SK-N-MC (cell line): ENCODE results near the gene SLC35E3.
A peak's percentile ranks its signal among the peaks of the same experiment; 100 is the strongest.
"Not testable (repeated sequence)": the region's sequence is repeated elsewhere in the genome, so short reads cannot be mapped to it uniquely, and the experiment has no call there.

Experiments used
- DNase-seq: peaks from one replicate; pipeline ENCODE4 v3.0.0-alpha.2; 2011; ENCODE audit warnings: low read depth, low spot score
- H3K27ac ChIP-seq: fragments of 200-600 bp; sonication (generic); 2 replicates; pipeline ENCODE4 v1.5.1; 2016; ENCODE audit warnings: mixed run types
- H3K36me3 ChIP-seq: fragments of 200-600 bp; sonication (generic); 2 replicates; pipeline ENCODE4 v1.6.1; 2017; ENCODE audit warnings: antibody characterized with exemption, low read length, mixed read lengths; ENCODE audit not compliant: insufficient read depth
- H3K4me3 ChIP-seq: fragments of 200-600 bp; sonication (generic); 2 replicates; pipeline ENCODE4 v1.5.1; 2016
- H3K9ac ChIP-seq: fragments of 200-600 bp; sonication (generic); 2 replicates; pipeline ENCODE4 v1.8.0; 2017; ENCODE audit warnings: mixed run types, mixed read lengths; ENCODE audit not compliant: insufficient read length
- H3K9me3 ChIP-seq: fragments of 200-600 bp; sonication (generic); 2 replicates; pipeline ENCODE4 v1.6.1; 2017; ENCODE audit warnings: low read depth, mild to moderate bottlenecking, antibody characterized with exemption, low read length, moderate library complexity, mixed read lengths
- EZH2 ChIP-seq: fragments of 200-600 bp; sonication (generic); IDR thresholded peaks from one replicate; pipeline ENCODE4 v1.6.1; 2017; ENCODE audit warnings: antibody characterized with exemption
- FOXP2 ChIP-seq: optimal IDR thresholded peaks from 2 replicates; pipeline ENCODE3; 2011; ENCODE audit warnings: mild to moderate bottlenecking, moderate library complexity; ENCODE audit not compliant: insufficient read depth; ENCODE audit errors: extremely low read length, control extremely low read depth
- POLR2AphosphoS5 ChIP-seq: IDR thresholded peaks from 2 replicates; pipeline ENCODE4 v1.6.1; 2012; ENCODE audit warnings: mild to moderate bottlenecking, low read depth, low read length, borderline replicate concordance

SLC35E3 gene

DNA sequence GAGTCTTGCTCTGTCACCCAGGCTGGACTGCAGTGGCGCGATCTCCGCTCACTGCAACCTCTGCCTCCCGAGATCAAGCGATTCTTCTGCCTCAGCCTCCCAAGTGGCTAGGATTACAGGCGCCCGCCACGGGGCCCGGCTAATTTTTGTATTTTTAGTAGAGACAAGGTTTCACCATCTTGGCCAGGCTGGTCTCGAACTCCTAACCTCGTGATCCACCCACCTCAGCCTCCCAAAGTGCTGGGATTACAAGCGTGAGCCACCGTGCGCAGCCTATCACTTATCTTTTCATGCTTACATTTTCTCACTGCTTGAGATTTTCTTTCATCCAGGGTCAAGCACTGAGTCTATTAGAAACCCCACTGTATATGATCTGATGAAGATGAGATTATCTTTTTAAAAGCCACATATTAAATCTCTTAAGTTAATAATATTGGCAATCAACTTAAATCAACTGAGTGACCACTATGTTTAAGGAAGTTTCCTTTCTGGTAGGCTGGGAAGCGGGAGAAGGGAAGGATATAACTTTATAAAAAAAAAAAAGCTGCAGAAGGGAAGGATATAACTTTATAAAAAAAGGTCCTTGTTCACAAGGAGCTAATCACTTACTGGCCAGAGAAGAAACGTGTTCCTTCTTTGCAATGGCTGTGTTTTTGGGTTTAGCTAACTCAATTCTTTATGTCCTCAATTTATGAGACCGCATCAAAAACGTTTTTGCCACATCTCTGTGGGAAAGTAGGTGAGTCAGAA lies 60.7 kb downstream of the SLC35E3 start:
- peaks cover 23% of the 10 kb centered on the region for H3K36me3 ChIP-seq
- no peaks in the 10 kb centered on the region for H3K9me3 ChIP-seq
- H3K4me3 ChIP-seq = no peak overlapping the region
- no peak for DNase-seq
- H3K9ac ChIP-seq = no peak overlapping the region
- H3K27ac ChIP-seq = no peak overlapping the region
- TF ChIP-seq FOXP2 (no peak), EZH2 (no peak), POLR2AphosphoS5 (no peak)

DNA sequence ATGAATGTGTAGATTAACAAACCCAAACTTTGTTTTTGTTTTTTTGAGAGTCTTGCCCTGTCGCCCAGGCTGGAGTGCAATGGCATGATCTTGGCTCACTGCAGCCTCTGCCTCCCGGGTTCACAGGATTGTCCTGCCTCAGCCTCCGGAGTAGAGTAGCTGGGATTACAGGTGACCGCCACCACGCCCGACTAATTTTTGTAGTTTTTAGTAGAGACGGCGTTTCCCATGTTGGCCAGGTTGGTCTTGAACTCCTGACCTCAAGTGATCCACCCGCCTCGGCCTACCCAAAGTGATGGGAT lies 61.2 kb downstream of the SLC35E3 start:
- Histone ChIP-seq H3K27ac (peak overlapping the region; percentile 47; the same call in 1 of the 2 replicates), H3K9ac (peak overlapping the region; percentile 98), H3K4me3 (peak overlapping the region; percentile 96), H3K36me3 (peaks cover 27% of the 10 kb centered on the region)
- H3K9me3 ChIP-seq, DNase-seq: not testable (repeated sequence)

DNA sequence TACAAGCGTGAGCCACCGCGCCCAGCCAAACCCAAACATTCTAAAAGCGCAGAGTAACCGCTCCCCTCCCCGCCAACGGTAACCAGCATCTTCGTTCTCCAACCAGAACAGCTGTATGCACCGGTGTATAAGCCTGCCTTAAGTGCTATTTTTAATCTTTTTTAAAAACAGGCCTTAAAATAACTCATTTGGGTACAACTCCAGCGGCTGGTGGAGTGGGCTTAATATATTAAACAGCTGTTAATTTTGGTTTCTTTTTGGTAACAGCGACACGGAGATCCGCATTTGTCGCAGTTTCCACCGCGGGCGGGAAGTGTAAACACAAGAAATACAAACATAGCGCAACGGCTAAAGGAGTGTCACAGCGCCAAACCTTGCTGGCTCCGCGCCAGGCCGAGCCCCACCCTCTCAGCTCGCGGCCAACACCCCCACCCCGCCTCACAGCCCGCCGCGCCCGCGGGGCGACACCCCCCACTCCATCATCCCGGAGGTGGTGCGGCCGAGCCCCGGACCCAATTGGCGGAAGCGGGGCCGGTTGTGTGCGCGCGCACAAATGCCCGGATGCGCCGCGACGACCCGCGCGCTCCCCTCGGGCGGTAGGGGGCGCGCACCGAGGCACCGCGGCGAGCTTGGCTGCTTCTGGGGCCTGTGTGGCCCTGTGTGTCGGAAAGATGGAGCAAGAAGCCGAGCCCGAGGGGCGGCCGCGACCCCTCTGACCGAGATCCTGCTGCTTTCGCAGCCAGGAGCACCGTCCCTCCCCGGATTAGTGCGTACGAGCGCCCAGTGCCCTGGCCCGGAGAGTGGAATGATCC lies 61.8 kb downstream of the SLC35E3 start, which contains the start of gene MDM2:
TSS of gene MDM2 (plus strand) at position 602 of the 812 bp plus-strand sequence. CDS start 301 bp downstream, outside the sequence.
- TF ChIP-seq POLR2AphosphoS5 (peak; percentile 91), FOXP2 (peak; percentile 62), EZH2 (no peak)
- peak within 1 kb of the TSS; percentile 98 for H3K9ac ChIP-seq
- peak within 1 kb of the TSS; percentile 70 for H3K27ac ChIP-seq
- no peak for DNase-seq
- H3K9me3 ChIP-seq = no peaks in the 10 kb centered on the region
- H3K36me3 ChIP-seq = peaks cover 32% of the 10 kb centered on the region
- H3K4me3 ChIP-seq = peak within 1 kb of the TSS; percentile 96

DNA sequence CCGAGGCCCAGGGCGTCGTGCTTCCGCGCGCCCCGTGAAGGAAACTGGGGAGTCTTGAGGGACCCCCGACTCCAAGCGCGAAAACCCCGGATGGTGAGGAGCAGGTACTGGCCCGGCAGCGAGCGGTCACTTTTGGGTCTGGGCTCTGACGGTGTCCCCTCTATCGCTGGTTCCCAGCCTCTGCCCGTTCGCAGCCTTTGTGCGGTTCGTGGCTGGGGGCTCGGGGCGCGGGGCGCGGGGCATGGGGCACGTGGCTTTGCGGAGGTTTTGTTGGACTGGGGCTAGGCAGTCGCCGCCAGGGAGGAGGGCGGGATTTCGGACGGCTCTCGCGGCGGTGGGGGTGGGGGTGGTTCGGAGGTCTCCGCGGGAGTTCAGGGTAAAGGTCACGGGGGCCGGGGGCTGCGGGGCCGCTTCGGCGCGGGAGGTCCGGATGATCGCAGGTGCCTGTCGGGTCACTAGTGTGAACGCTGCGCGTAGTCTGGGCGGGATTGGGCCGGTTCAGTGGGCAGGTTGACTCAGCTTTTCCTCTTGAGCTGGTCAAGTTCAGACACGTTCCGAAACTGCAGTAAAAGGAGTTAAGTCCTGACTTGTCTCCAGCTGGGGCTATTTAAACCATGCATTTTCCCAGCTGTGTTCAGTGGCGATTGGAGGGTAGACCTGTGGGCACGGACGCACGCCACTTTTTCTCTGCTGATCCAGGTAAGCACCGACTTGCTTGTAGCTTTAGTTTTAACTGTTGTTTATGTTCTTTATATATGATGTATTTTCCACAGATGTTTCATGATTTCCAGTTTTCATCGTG lies 62.6 kb downstream of the SLC35E3 start:
- peak overlapping the region; percentile 98 for H3K9ac ChIP-seq
- peaks cover 40% of the 10 kb centered on the region for H3K36me3 ChIP-seq
- H3K27ac ChIP-seq = peak overlapping the region; percentile 70
- TF ChIP-seq EZH2 (no peak), POLR2AphosphoS5 (no peak), FOXP2 (peak; percentile 0)
- no peaks in the 10 kb centered on the region for H3K9me3 ChIP-seq
- H3K4me3 ChIP-seq = peak overlapping the region; percentile 96
- DNase-seq = no peak

DNA sequence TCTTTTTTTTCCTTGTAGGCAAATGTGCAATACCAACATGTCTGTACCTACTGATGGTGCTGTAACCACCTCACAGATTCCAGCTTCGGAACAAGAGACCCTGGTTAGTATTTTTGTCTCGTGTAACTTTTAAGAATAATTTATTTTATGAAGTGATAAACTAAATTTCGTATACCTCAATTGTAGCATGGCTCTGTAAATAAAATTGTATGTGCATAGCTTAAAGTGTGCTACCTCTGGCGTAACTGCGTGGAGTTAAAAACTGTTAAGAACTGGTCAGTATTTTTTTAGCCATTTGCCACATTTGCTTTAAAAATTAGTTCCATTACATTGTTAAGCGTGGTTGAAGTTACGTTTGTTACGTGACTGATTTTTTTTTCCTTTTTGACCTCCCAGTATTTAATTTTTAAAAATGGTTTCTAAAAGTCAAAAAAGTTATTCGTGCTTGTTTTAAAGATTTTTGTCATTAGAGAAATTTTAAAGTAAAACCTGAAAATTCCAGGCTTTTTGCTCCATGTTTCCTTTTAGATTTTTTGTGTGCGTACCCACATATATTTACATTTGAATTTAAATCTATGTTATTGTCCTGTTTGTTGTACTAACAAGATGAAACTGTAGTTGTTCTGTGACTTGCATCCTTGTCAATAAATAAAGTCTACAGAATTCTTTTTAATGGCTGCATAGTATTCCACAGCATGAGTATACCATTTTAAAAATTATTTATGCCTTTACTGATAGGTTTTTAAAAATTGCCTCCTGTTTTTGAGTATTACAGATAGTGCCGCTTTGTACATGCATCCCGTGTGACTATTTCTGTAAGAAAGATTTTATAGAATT lies 63.4 kb downstream of the SLC35E3 start:
- Histone ChIP-seq H3K9me3 (no peaks in the 10 kb centered on the region), H3K4me3 (peak overlapping the region; percentile 96), H3K9ac (peak overlapping the region; percentile 98), H3K36me3 (peaks cover 46% of the 10 kb centered on the region), H3K27ac (0 out of 2 replicates have a peak overlapping the region, but pooled peaks have one; percentile 70)
- DNase-seq = no peak
- TF ChIP-seq POLR2AphosphoS5 (no peak), EZH2 (no peak), FOXP2 (no peak)

DNA sequence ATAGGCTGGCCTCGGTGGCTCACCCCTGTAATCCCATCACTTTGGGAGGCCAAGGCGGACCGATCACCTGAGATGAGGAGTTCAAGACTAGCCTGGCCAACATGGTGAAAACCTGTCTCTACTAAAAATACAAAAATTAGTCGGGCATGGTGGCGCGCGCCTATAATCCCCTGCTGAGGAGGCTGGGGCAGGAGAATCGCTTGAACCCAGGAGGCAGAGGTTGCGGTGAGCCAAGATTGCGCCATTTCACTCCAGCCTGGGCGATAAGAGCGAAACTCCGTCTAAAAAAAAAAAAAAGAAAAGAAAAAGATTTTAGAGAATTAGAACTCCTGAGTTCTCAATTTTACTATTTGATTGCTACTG lies 64.0 kb downstream of the SLC35E3 start:
- H3K9ac ChIP-seq, H3K27ac ChIP-seq, H3K9me3 ChIP-seq, DNase-seq, H3K4me3 ChIP-seq: not testable (repeated sequence)
- H3K36me3 ChIP-seq = peaks cover 52% of the 10 kb centered on the region

DNA sequence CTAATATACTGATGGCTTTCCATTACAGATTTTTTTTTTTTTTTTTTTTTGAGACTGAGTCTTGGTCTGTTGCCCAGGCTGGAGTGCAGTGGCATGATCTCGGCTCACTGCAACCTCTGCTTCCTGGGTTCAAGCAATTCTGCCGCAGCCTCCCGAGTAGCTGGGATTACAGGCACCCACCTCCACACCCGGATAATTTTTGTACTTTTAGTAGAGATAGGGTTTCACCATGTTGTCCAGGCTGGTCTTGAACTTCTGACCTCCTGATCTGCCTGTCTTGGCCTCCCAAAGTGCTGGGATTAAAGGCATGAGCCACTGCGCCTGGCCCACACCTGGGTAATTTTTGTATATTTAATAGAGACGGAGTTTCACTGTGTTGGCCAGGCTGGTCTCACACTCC lies 65.6 kb downstream of the SLC35E3 start:
- DNase-seq, H3K9ac ChIP-seq, H3K27ac ChIP-seq, H3K9me3 ChIP-seq, H3K4me3 ChIP-seq: not testable (repeated sequence)
- H3K36me3 ChIP-seq = peaks cover 67% of the 10 kb centered on the region

DNA sequence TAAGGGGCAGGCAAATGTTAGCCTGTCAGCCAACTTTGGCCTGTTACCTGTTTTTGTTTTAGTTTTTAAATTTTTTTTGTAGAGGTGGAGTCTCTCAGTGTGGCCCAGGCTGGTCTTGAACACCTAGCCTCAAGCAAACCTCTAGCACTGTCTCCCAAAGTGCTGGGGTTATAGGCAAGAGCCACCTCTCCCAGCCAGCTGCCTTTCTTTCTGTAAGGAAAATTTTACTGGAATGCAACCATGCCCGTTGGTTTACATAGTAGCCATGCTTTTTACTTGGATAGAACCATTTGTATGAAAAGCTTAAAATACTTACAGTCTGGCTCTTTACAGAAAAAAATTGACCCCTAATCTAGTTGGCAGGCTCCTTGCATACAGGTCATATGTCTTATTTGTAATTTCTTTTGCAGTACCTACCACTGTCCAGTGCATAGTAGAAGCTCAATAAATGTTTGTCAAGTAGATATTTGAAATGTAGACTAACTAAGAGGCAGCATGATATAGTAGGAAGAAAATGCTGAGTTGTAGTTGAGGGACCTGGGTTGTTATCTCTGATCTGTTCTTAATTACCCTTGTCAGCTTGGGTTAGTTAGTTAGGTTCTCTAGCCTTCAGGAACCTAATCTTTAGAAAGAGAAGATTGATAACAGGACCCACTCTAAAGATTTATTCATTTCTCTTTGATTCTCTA lies 66.7 kb downstream of the SLC35E3 start:
- Histone ChIP-seq H3K36me3 (peaks cover 76% of the 10 kb centered on the region), H3K9me3 (no peaks in the 10 kb centered on the region), H3K9ac (no peak overlapping the region), H3K27ac (no peak overlapping the region), H3K4me3 (no peak overlapping the region)
- DNase-seq = no peak
- TF ChIP-seq FOXP2 = no peak
- no peak for TF ChIP-seq EZH2
- no peak for TF ChIP-seq POLR2AphosphoS5
